ENCODE measurements around the gene PCCA.
"Not testable (repeated sequence)": the region's sequence is repeated elsewhere in the genome, so short reads cannot be mapped to it uniquely, and the experiment has no call there.

PCCA gene

DNA sequence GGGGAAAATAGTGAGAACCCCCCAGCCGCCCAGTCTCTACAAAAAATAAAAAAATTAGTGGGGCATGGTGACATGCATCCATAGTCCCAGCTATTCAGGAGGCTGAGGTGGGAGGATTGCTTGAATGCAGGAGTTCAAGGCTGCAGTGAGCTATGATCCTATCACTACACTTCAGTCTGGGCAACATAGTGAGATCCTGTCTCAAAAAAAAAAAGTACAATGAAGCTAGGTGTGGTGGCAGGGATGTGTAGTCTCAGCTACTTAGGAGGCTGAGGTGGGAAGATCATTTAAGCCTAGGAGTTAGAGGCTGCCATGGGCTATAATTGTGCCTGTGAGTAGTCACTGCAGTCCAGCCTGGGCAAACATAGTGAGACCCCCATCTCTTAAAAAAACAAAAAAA lies 8.9 kb downstream of the PCCA start:
- no peak overlapping the region for H2AFZ ChIP-seq (ENCODE audit: low read depth, low read length)
- no peak overlapping the region for H3K4me3 ChIP-seq (ENCODE audit: low read depth in 1 of 2, low read length in 2 of 2)
- no peaks in the 10 kb centered on the region for H3K4me1 ChIP-seq (ENCODE audit: insufficient read depth, low read length)
- no peak overlapping the region for H3K4me2 ChIP-seq (ENCODE audit: insufficient read depth, low read length)
- DNase-seq (no peak), ATAC-seq (ENCODE audit: insufficient read depth, low read depth) (no peak)
- TF ChIP-seq CTCF (IDR thresholded peaks at IDR 0.05; ENCODE audit: borderline replicate concordance, extremely low read depth, low read length, poor library complexity, severe bottlenecking): no peak
- no peak for TF ChIP-seq EZH2 (IDR thresholded peaks at IDR 0.05; ENCODE audit: borderline replicate concordance, low read depth, low read length, severe bottlenecking)
- no peak overlapping the region for H3K27ac ChIP-seq (ENCODE audit: low read length)
- no peaks in the 10 kb centered on the region for H3K36me3 ChIP-seq (ENCODE audit: insufficient read depth, low read length)
- H4K20me1 ChIP-seq (ENCODE audit: insufficient read depth, low read length): peaks cover 6% of the 10 kb centered on the region; the same call in 1 of the 2 replicates
- no peaks in the 10 kb centered on the region for H3K9me3 ChIP-seq (ENCODE audit: insufficient read depth, low read length, severe bottlenecking)
- H3K79me2 ChIP-seq (ENCODE audit: insufficient read depth, low read length): peaks cover 5% of the 10 kb centered on the region; the same call in 1 of the 2 replicates
- no peaks in the 10 kb centered on the region for H3K27me3 ChIP-seq (ENCODE audit: insufficient read depth, low read length, poor library complexity)
- H3K9ac ChIP-seq (ENCODE audit: low read depth, low read length): no peak overlapping the region

- Histone ChIP-seq H2AFZ (ENCODE audit: low read depth, low read length) (no peak overlapping the region), H3K4me3 (ENCODE audit: low read depth in 1 of 2, low read length in 2 of 2) (no peak overlapping the region), H3K79me2 (ENCODE audit: insufficient read depth, low read length) (no peaks in the 10 kb centered on the region; the same call in 1 of the 2 replicates), H3K9me3 (ENCODE audit: insufficient read depth, low read length, severe bottlenecking) (no peaks in the 10 kb centered on the region), H4K20me1 (ENCODE audit: insufficient read depth, low read length) (peaks cover 6% of the 10 kb centered on the region; the same call in 1 of the 2 replicates), H3K27ac (ENCODE audit: low read length) (no peak overlapping the region), H3K27me3 (ENCODE audit: insufficient read depth, low read length, poor library complexity) (no peaks in the 10 kb centered on the region), H3K9ac (ENCODE audit: low read depth, low read length) (no peak overlapping the region), H3K4me2 (ENCODE audit: insufficient read depth, low read length) (no peak overlapping the region), H3K4me1 (ENCODE audit: insufficient read depth, low read length) (no peaks in the 10 kb centered on the region), H3K36me3 (ENCODE audit: insufficient read depth, low read length) (no peaks in the 10 kb centered on the region)
- no peak for ATAC-seq (ENCODE audit: insufficient read depth, low read depth)
- DNase-seq: no peak
- TF ChIP-seq CTCF (IDR thresholded peaks at IDR 0.05; ENCODE audit: borderline replicate concordance, extremely low read depth, low read length, poor library complexity, severe bottlenecking) (no peak), EZH2 (IDR thresholded peaks at IDR 0.05; ENCODE audit: borderline replicate concordance, low read depth, low read length, severe bottlenecking) (no peak)
Observed at GRCh38 chr13:100098445-100099116, 9.7 kb downstream of the PCCA start.

GRCh38 chr13:100099117-100099445 lies 10.2 kb downstream of the PCCA start:
- not testable (repeated sequence) for H3K27me3 ChIP-seq (ENCODE audit: insufficient read depth, low read length, poor library complexity); H3K4me3 ChIP-seq (ENCODE audit: low read depth in 1 of 2, low read length in 2 of 2); ATAC-seq (ENCODE audit: insufficient read depth, low read depth); H3K9ac ChIP-seq (ENCODE audit: low read depth, low read length); H3K4me2 ChIP-seq (ENCODE audit: insufficient read depth, low read length); H3K4me1 ChIP-seq (ENCODE audit: insufficient read depth, low read length); H4K20me1 ChIP-seq (ENCODE audit: insufficient read depth, low read length); H3K79me2 ChIP-seq (ENCODE audit: insufficient read depth, low read length); H2AFZ ChIP-seq (ENCODE audit: low read depth, low read length); DNase-seq; H3K36me3 ChIP-seq (ENCODE audit: insufficient read depth, low read length); H3K27ac ChIP-seq (ENCODE audit: low read length); H3K9me3 ChIP-seq (ENCODE audit: insufficient read depth, low read length, severe bottlenecking)

- H3K27me3 ChIP-seq (ENCODE audit: insufficient read depth, low read length, poor library complexity): no peaks in the 10 kb centered on the region
- no peak overlapping the region for H2AFZ ChIP-seq (ENCODE audit: low read depth, low read length)
- ATAC-seq (ENCODE audit: insufficient read depth, low read depth) (no peak), DNase-seq (no peak)
- no peak overlapping the region for H3K4me3 ChIP-seq (ENCODE audit: low read depth in 1 of 2, low read length in 2 of 2)
- H3K4me1 ChIP-seq (ENCODE audit: insufficient read depth, low read length): no peaks in the 10 kb centered on the region
- H3K36me3 ChIP-seq (ENCODE audit: insufficient read depth, low read length): no peaks in the 10 kb centered on the region
- H3K79me2 ChIP-seq (ENCODE audit: insufficient read depth, low read length): no peaks in the 10 kb centered on the region
- no peak overlapping the region for H3K27ac ChIP-seq (ENCODE audit: low read length)
- no peaks in the 10 kb centered on the region for H3K9me3 ChIP-seq (ENCODE audit: insufficient read depth, low read length, severe bottlenecking)
- no peak overlapping the region for H3K9ac ChIP-seq (ENCODE audit: low read depth, low read length)
- TF ChIP-seq EZH2 (IDR thresholded peaks at IDR 0.05; ENCODE audit: borderline replicate concordance, low read depth, low read length, severe bottlenecking) (no peak), CTCF (IDR thresholded peaks at IDR 0.05; ENCODE audit: borderline replicate concordance, extremely low read depth, low read length, poor library complexity, severe bottlenecking) (no peak)
- H4K20me1 ChIP-seq (ENCODE audit: insufficient read depth, low read length): peaks cover 1% of the 10 kb centered on the region; the same call in 1 of the 2 replicates
- no peak overlapping the region for H3K4me2 ChIP-seq (ENCODE audit: insufficient read depth, low read length)
Observed at GRCh38 chr13:100100115-100100879, 11.4 kb downstream of the PCCA start.

Measured in DND-41 (cell line).